HUES64 (cell line): ENCODE results near the gene CENPS.
A peak's percentile ranks its signal among the peaks of the same experiment; 100 is the strongest.
"Not testable (repeated sequence)": the region's sequence is repeated elsewhere in the genome, so short reads cannot be mapped to it uniquely, and the experiment has no call there.

Experiments
- H3K27ac ChIP-seq: 2 replicates; pipeline ENCODE4 v1.7.0; 2013; ENCODE audit warnings: low read depth, low read length, inconsistent platforms
- H3K27me3 ChIP-seq: 2 replicates; pipeline ENCODE4 v1.6.1; 2013; ENCODE audit warnings: mild to moderate bottlenecking, low read length; ENCODE audit not compliant: insufficient read depth
- H3K36me3 ChIP-seq: 2 replicates; pipeline ENCODE4 v1.6.1; 2013; ENCODE audit warnings: mild to moderate bottlenecking, low read length; ENCODE audit not compliant: insufficient read depth
- H3K4me1 ChIP-seq: 2 replicates; pipeline ENCODE4 v1.6.1; 2013; ENCODE audit warnings: mild to moderate bottlenecking, low read length, moderate library complexity; ENCODE audit not compliant: insufficient read depth
- H3K4me3 ChIP-seq: 2 replicates; pipeline ENCODE4 v1.5.1; 2013; ENCODE audit warnings: mild to moderate bottlenecking, low read length, moderate library complexity
- H3K9ac ChIP-seq: 2 replicates; pipeline ENCODE4 v1.6.1; 2013; ENCODE audit warnings: mild to moderate bottlenecking, low read depth, low read length
- H3K9me3 ChIP-seq: 2 replicates; pipeline ENCODE4 v1.6.1; 2013; ENCODE audit warnings: low read depth, low read length; ENCODE audit not compliant: insufficient read depth
- WGBS: fragments of 150-250, 120-280 bp; methylation state at CpG from one replicate; pipeline ENCODE4 v1.1.7; 2013; ENCODE audit warnings: missing lambda C conversion rate; 5-methylcytosine and 5-hydroxymethylcytosine counted together

CENPS gene

GRCh38 chr1:10398278-10398733, 31.9 kb upstream of the CENPS start:
- Histone ChIP-seq H3K27me3 (no peaks in the 10 kb centered on the region), H3K36me3 (peaks cover 30% of the 10 kb centered on the region), H3K27ac (peak overlapping the region; percentile 17; the same call in 1 of the 2 replicates), H3K9ac (peak overlapping the region; percentile 62), H3K4me1 (peaks cover 5% of the 10 kb centered on the region; the same call in 1 of the 2 replicates), H3K4me3 (peak overlapping the region; percentile 75), H3K9me3 (peaks cover 5% of the 10 kb centered on the region; the same call in 1 of the 2 replicates)
- WGBS: 2% methylated on average over 34 of the region's 34 CpGs

GRCh38 chr1:10398734-10399443, 31.3 kb upstream of the CENPS start, which contains the start of gene PGD:
PGD (plus strand) TSS chr1:10399064; CDS start chr1:10399118, 54 bp downstream.
- Histone ChIP-seq H3K27me3 (no peaks in the 10 kb centered on the region), H3K9ac (peak within 1 kb of the TSS; percentile 93), H3K4me3 (peak within 1 kb of the TSS; percentile 75), H3K9me3 (peaks cover 5% of the 10 kb centered on the region; the same call in 1 of the 2 replicates), H3K27ac (peak within 1 kb of the TSS; percentile 97), H3K36me3 (peaks cover 36% of the 10 kb centered on the region), H3K4me1 (peaks cover 5% of the 10 kb centered on the region; the same call in 1 of the 2 replicates)
- under 1% methylated on average over 76 of the region's 76 CpGs for WGBS

- H3K36me3 ChIP-seq: peaks cover 42% of the 10 kb centered on the region
Observed at GRCh38 chr1:10399444-10399941, 30.7 kb upstream of the CENPS start.

GRCh38 chr1:10400013-10400412, 30.2 kb upstream of the CENPS start:
- peak overlapping the region; percentile 93 for H3K9ac ChIP-seq
- WGBS: 33% methylated on average over 8 of the region's 8 CpGs
- H3K4me1 ChIP-seq: peaks cover 5% of the 10 kb centered on the region; the same call in 1 of the 2 replicates
- peak overlapping the region; percentile 75 for H3K4me3 ChIP-seq
- H3K36me3 ChIP-seq: peaks cover 47% of the 10 kb centered on the region
- no peaks in the 10 kb centered on the region for H3K9me3 ChIP-seq
- no peak overlapping the region for H3K27ac ChIP-seq
- H3K27me3 ChIP-seq: no peaks in the 10 kb centered on the region

More at GRCh38 chr1:10399444-10399941, 30.7 kb upstream of the CENPS start:
- H3K27me3 ChIP-seq: no peaks in the 10 kb centered on the region
- WGBS: under 1% methylated on average over 42 of the region's 42 CpGs
- peak overlapping the region; percentile 75 for H3K4me3 ChIP-seq
- H3K9ac ChIP-seq: peak overlapping the region; percentile 93
- peaks cover 1% of the 10 kb centered on the region; the same call in 1 of the 2 replicates for H3K9me3 ChIP-seq
- H3K27ac ChIP-seq: peak overlapping the region; percentile 97
- H3K4me1 ChIP-seq: peaks cover 5% of the 10 kb centered on the region; the same call in 1 of the 2 replicates

GRCh38 chr1:10401281-10401680, 29.0 kb upstream of the CENPS start:
- Histone ChIP-seq H3K27me3 (no peaks in the 10 kb centered on the region), H3K4me3 (peak overlapping the region; percentile 75; the same call in 1 of the 2 replicates), H3K9ac (peak overlapping the region; percentile 93; the same call in 1 of the 2 replicates), H3K9me3 (no peaks in the 10 kb centered on the region), H3K4me1 (peaks cover 5% of the 10 kb centered on the region; the same call in 1 of the 2 replicates), H3K27ac (no peak overlapping the region), H3K36me3 (peaks cover 60% of the 10 kb centered on the region)
- 96% methylated on average over 1 of the region's 1 CpG for WGBS

- Histone ChIP-seq H3K4me1 (peaks cover 5% of the 10 kb centered on the region; the same call in 1 of the 2 replicates), H3K9ac (no peak overlapping the region), H3K27me3 (no peaks in the 10 kb centered on the region), H3K4me3 (no peak overlapping the region), H3K36me3 (peaks cover 75% of the 10 kb centered on the region), H3K9me3 (no peaks in the 10 kb centered on the region), H3K27ac (no peak overlapping the region)
- WGBS: 97% methylated on average over 9 of the region's 9 CpGs
Observed at GRCh38 chr1:10402729-10403274, 27.4 kb upstream of the CENPS start.

- Histone ChIP-seq H3K4me3 (no peak overlapping the region), H3K36me3 (peaks cover 100% of the 10 kb centered on the region), H3K9ac (no peak overlapping the region), H3K4me1 (no peaks in the 10 kb centered on the region), H3K27ac (no peak overlapping the region), H3K9me3 (no peaks in the 10 kb centered on the region), H3K27me3 (no peaks in the 10 kb centered on the region)
- 96% methylated on average over 2 of the region's 2 CpGs for WGBS
Observed at GRCh38 chr1:10407201-10407600, 23.0 kb upstream of the CENPS start.

- 93% methylated on average over 4 of the region's 6 CpGs for WGBS
- no peak overlapping the region for H3K4me3 ChIP-seq
- H3K9me3 ChIP-seq: no peaks in the 10 kb centered on the region
- peak overlapping the region; percentile 9; the same call in 1 of the 2 replicates for H3K9ac ChIP-seq
- no peaks in the 10 kb centered on the region for H3K27me3 ChIP-seq
- H3K27ac ChIP-seq: peak overlapping the region; percentile 13; the same call in 1 of the 2 replicates
- H3K36me3 ChIP-seq: peaks cover 98% of the 10 kb centered on the region
- peaks cover 7% of the 10 kb centered on the region; the same call in 1 of the 2 replicates for H3K4me1 ChIP-seq
Observed at GRCh38 chr1:10415211-10415930, 14.9 kb upstream of the CENPS start.

GRCh38 chr1:10415967-10416366, 14.3 kb upstream of the CENPS start:
- not testable (repeated sequence) for H3K9me3 ChIP-seq, H3K27me3 ChIP-seq, H3K27ac ChIP-seq, H3K4me1 ChIP-seq, H3K9ac ChIP-seq, H3K4me3 ChIP-seq
- 100% methylated on average over 1 of the region's 1 CpG for WGBS
- peaks cover 97% of the 10 kb centered on the region for H3K36me3 ChIP-seq

- not testable (repeated sequence) for H3K27ac ChIP-seq, H3K9me3 ChIP-seq, H3K9ac ChIP-seq, H3K4me3 ChIP-seq, H3K27me3 ChIP-seq, H3K4me1 ChIP-seq
- peaks cover 80% of the 10 kb centered on the region for H3K36me3 ChIP-seq
- 98% methylated on average over 6 of the region's 8 CpGs for WGBS
Observed at GRCh38 chr1:10418741-10419140, 11.5 kb upstream of the CENPS start.
